GM19193 (cell line): Measurements from ENCODE around the gene DRD1.

Experiments used
- POLR2A ChIP-seq: IDR thresholded peaks from 4 replicates; pipeline ENCODE4 v1.6.1; 2011; ENCODE audit not compliant: insufficient read depth, insufficient read length; ENCODE audit errors: extremely low read depth

DRD1 gene

DNA sequence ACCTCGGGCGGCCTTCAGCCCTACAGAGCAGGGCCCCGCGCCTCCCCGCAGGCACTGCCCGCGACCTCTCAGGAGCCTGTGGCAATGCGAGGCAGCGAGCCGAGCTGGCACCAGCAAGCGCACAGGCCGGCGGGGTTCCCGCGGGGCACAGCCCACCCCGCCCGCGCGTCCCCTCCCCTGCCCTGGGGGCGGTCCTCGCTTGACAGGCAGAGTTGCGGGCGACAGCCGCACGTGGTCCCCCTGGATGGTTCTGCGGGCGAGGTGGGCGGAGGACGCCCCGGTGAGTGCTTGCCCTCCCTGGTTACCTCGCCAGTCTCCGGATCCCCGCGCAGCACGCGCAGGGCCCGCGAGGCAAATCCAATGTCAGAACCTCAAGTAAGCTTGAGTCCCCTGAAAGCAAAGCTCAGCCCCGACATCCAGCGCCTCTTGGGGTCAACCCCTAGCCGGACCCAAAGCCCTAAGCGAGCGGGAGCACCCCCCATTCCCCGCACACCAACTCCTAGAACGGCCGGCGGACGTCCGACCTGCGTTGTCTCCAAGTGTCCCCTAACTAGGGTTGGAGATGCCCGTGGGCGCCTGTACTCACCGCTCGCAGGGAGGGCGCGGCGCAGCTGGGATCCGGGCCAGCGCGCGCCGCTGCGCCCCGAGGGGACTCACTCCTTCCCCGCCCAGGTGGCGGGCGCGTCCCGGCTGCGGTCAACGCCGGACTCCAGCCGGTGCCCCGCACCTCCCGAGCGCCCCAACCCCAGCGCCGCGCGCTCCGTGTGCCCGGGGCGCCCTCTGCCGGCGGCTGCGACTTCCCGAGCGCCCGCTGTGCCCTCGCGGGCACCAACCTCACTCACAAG is at the start of gene DRD1:
Gene DRD1 (minus strand): TSS at position 123 of the 845 bp plus-strand sequence. CDS start 1,083 bp downstream, outside the sequence.
- TF ChIP-seq POLR2A, result no peak

DNA sequence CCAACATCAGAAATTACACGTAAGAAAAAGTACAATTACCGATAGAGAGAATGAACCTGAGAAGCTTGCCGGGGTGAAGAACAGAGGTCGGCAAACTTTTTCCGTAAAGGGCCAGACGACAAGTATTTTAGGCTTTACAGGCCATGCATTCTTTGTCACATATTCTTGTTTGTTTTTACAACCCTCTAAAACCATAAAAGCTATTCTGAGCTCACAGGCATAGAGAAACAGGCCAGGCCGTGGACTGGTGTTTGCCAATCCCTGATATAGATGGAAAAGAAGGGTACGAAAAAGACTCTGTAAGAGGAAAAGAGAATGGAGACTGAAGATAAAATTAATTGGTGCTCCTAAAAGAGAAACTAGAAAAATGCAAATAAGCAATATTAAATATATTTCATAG is 49.7 kb upstream of the DRD1 start:
- TF ChIP-seq POLR2A, result no peak

- no peak for TF ChIP-seq POLR2A
These were observed 49.3 kb upstream of the DRD1 start for GRCh38 chr5:175493260-175493659.

DNA sequence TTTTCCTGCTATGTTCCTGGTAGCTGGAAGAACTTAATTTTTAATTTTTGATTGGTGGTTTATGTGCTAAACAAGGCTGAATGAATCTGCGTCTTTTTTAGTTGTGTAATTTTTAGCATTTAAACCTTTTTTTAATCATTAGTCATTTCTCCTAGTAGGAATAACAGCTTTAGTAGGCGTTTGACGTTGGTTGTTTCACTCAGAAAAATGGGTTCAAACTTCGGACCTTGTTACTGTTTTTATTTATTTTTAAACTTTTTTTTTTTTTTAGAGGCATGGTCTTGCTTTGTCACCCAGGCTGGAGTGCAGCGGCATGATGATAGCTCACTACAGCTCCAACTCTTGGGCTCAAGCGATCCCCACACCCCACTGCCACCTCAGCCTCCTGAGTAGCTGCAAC is 47.2 kb upstream of the DRD1 start:
- TF ChIP-seq POLR2A, result no peak

DNA sequence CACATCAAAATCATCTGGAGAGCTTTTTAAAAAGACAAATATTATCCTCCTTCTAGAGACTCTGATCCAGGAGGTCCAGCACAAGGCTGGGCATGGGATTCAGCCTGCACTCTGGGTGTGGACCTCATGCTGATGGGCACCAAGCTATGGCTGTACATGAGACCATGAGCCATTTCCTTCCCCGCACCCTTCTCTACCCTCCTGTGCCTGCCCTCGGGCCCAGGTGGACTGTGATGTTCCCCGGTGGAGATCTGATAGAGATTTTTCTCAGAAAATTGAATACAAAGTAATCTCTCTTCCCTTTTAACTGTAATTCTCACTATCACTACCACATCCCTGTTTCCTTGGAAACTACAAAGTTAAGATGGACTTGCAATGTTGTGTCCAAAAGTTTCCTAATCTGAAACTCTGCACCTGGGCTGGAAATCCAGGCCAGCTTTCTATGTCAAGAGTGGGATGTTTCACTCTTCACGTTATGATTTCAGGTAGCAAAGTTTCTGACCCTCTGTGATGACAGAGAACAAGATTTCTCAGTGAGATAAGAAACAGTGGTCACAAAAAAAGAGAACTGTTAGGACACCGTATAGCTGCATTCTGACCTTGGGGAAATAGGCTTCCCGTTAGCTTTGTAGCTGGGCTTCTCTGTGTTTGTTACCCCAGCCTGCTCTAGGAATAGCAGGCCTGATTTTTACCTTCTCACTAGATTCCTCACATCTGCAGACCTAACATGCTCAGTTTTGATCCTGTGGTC is 45.9 kb upstream of the DRD1 start:
- TF ChIP-seq POLR2A, result no peak

DNA sequence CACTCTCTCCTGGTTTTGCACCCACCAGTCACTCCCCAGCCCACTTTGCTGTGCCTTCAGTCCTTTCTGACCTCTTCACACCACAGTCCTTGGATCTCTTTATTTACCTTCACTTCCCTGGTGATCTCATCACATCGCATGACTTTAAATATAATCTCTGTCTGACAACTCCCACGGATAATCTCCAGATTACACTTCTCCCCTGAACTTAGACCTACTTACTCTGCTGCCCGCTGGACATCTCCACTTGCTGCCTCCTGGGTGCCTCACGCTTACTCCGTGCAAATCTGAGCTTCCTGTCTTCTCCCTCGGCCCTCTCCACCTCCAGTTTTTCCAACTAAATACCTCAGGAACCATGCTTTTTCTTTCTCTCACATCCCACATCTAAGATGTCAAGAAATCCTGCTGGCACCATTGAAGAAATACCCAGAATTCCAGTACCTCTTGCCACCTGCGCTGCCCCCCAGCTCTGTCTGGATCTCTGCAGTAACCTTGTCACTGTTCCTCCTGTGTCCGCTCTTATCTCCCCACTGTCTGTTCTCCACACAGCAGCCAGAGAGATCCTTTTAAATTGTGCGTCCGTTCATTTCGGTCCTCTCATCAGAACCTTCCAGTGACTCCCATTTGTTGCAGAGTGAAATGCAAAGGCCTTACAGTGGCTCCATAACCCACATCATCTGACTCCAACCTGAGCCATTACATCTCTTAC is 43.7 kb upstream of the DRD1 start:
- TF ChIP-seq POLR2A, result no peak

- no peak for TF ChIP-seq POLR2A
These were observed 41.6 kb upstream of the DRD1 start for GRCh38 chr5:175485631-175486030.

- TF ChIP-seq POLR2A, result no peak
These were observed 40.8 kb upstream of the DRD1 start for GRCh38 chr5:175484829-175485228.

GRCh38 chr5:175484322-175484721 is 40.3 kb upstream of the DRD1 start:
- no peak for TF ChIP-seq POLR2A

DNA sequence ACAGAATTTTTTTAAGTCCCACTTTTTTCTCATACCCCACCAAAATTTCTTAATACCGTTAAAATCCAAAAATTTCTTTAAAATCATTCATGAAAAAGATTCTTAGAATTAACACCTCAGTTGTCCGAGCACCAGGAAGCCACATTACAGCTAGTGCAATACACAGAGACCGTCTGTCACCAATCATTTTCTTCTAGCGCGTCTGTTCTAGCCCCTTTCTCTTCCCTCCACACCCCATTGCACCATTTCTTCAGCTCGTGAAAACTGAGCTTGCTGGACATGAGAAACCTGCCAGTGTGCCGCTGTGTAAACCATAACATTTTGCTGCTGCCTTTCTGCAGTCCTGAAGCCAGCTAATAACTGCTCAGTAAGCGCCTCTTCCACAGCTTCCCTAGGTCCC is 39.4 kb upstream of the DRD1 start:
- no peak for TF ChIP-seq POLR2A

DNA sequence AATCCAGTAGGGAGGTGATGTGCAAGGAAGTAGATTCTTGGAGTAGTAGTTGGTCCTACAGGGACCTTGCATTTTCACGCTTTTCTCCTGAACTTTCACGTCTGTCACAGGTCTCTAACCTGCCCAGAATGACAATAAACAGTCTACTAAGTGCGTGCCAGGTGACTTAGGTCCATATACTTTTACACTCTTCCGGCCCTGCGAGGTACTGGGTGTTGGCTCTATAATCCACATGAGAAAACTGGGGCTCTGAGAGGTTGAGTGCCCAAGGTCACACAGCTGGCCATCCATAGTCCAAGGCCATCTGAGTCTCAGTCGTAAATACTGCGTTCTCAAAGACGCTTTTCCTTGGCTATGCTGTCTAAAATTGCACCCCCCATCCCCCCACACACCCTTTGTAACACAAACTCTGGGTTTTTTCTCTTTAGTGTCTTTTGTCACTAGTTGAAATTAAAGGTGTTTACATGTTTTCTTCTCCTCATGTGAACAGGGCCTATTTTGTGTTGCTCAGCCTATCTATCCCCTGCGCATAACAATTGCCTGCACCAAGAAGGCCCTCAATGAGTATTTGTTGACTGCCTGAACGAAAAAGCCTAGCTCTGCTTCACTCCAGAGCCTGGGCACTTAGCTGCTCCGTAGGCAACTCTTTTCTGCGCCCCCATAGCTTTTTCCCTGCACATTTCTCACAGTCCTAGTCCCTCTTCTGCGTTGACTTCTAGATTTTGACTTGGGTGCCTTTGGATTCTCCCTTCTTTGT is 35.3 kb upstream of the DRD1 start:
- TF ChIP-seq POLR2A, result no peak

- TF ChIP-seq POLR2A, result peak; percentile 81
These were observed 34.6 kb upstream of the DRD1 start, which contains the start of gene SFXN1 for GRCh38 chr5:175478384-175479124. TSS of gene SFXN1 (plus strand) at chr5:175478560. CDS start at chr5:175492104, 13,544 bp downstream.

GRCh38 chr5:175478008-175478383 is 34.0 kb upstream of the DRD1 start:
- TF ChIP-seq POLR2A, result no peak

- TF ChIP-seq POLR2A, result no peak
These were observed 33.5 kb upstream of the DRD1 start for GRCh38 chr5:175477440-175477839.
